ENCODE data around the gene CPZ.
"Not testable (repeated sequence)": the region's sequence is repeated elsewhere in the genome, so short reads cannot be mapped to it uniquely, and the experiment has no call there.

CPZ gene

DNA sequence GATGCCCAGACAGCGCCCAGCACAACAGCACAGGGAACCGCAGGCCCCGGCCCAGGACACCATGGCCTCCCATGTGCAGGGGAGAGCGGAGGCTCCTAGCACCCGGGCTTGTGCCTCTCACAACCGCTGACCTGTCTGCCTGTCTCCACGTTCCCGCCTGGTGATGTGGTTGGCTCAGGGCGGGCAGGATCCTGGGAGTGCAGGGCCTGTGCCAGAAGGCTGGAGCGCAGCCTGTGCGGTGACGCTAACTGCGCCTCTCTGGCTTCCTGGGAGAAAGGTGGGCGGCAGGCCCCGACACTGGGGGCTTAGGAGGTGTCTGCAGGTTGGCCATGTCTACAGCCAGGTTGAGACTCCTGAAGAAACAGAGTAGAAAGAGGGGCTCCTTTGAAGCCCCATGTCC, 48.7 kb downstream of the CPZ start:
- no peak for DNase-seq

DNA sequence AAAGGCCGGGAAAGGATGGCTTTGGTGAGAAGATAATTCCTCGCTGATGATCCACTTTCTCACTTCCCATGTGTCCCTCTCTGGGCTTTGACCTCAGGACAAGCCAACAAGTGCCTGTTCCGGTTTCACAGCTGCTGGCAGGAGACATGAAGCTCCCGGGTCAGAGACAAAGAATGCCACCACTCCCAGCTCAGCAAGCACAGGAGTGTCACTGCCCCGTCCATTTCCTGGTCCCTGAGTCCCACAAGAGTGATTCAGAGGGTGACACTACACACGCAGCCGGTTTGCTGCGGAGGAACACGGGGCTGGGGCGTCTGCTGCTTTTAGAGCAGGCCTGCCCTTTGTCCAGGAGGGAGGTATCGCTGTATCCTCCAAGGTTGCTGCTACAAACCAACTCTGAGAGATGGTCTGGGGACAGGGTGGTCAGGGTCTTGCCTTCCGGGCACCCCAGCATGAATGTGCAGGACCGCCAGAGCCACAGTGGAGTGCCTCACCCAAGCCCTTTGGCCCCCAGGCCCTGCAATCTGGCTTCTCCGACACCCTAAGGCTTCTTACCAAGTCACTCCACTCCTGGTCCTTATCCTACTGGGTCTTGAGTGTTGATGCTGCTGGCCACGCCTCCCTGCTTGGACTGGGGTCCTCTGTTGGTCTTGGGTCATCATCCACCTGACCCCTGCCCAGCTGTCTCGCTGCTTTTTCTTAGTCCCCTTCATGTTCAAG, 49.5 kb downstream of the CPZ start:
- no peak for DNase-seq

DNA sequence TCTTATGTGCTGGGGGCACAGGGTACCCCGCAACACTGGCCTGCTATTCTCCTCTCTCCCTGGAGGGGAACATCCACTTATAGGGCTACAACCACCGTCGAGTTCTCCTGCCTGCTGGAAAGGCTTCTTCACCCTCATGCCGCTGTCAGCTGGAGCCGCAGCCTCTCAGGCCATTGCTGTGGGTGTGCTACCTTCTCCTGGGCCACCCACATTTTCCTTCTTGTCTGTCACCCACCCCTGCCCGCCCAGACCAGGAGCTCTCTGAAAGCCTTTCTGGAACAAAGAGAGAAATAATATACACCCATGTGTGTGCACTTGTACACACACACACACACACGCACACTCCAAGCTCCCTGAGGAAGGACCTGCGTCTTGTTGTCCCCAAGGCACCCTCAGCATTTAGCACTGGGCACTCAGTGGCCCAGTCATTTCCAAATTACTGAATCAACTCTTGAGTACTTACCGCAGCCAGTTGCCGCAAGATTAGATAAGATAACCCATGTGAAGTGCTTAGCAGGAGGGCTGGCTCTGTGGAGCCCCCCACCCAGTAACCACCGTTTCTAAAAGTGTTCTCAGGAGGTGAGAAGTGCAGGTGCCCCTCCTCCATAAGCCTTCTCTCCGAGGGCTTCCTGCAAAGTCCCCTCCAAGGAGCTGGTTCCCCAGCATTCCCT, 50.2 kb downstream of the CPZ start:
- DNase-seq, result no peak

DNA sequence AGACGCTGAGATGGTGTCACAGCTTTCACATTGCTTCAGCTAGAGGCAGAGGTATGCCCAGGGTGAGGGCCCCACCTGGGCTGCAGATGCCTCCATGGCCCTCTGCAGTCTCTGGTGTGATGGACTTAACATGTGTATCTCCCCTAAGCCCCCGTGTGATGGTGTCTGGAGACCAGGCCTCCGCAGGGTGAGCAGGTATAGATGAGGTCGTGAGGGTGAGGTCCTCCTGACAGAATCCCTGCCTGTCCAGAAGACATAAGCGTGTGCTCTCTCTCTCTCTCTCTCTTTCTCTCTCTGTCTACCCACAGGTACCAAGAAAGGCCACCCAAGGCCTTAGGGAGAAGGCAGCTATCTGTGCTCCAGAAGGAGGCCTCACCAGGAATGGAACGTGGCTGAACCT, 50.9 kb downstream of the CPZ start:
- DNase-seq, result no peak

DNA sequence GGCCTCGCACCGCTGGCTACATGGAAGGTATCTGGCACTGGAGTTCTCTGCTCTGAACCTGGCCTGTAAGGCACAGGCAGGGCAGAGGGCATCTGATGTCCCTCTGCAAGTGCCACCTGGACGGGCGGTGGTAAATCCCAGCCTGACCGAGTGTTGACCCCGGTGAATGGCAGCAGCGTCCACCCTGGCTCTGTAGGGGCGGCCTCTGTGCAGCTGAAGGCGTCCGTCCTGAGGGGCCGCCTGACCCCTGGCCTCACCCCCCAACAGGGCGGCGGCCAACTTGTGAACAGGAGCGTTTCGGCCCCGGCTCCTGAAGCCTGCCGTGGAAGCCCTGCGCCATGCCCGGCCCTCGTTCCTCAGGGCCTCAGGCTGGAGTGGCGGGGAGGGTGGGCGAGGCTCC, 51.4 kb downstream of the CPZ start:
- no peak for DNase-seq

DNA sequence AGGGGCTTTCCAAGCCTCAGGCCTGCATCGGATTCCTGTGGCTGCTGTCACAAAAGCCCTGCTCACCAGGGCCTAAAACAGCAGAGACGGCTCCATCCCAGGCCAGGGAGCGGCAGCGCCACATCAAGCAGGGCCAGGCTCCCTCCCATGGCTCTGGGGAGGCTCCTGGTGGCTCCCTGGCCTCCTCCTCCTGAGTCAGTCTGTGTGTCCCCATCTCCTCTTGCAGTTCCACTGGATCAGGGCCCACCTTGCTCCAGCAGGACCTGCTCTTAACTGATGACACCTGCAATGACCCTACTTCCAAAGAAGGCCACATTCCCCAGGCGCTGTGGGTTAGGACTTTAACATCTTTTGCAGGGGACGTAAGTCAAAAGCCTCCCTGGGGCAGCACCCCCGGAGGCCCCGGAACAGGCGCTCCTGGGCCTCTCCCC, 51.9 kb downstream of the CPZ start:
- DNase-seq, result no peak

DNA sequence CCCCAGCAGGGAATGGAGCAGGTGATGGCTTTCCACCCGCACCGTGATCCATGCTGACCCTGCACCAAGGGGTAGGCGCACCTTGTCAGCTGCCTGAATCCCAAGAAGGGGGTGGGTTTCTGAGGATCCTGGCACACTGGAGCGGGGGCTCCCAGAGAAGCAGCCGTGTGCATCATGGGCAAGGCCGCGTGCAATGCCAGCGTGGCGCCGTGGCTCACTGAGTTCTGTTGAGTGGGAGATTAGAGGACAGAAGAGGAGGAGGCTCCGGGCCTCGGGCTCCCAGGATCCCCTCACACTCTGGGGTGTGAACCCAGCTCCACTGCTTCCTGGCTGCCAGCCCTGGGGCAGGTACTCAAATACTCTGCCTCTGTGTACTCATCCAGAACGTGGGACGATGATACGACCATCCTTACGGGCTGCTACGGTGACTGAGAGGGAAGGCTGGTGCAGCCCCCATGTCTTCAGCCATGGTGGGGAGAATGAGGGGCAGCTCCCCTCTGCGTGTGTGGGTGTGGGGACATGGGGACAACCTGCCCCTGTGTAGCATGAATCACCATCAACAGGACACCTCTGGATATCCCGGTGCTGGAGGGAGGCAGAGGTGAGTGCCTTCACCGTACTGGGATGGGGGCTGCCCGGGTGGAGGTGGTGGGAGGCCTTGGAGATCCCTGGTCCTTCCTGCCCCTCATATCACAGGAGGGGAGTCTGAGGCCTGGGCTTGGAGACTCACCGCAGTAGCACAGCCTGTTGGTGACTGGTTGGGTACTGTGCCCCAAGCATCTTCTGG, 52.6 kb downstream of the CPZ start:
- DNase-seq, result no peak

DNA sequence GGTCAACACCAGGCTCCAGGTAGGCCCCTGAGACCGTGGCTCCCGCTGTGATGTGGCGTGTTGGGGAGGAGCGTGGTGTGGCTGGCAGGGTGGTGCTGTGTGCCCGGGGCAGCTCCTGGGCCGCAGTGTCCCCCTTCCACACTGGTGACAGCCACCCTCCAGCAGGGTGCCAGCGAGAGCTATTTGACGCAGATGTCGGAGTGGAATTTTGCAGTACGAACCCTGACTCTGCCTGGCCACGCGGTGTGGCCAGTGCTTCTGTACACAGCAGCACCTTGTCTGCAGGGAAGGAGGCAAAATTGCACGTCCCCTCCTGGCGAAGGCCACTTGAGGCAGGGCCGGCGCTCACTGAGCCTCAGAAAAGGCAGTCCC, 53.2 kb downstream of the CPZ start:
- no peak for DNase-seq

DNA sequence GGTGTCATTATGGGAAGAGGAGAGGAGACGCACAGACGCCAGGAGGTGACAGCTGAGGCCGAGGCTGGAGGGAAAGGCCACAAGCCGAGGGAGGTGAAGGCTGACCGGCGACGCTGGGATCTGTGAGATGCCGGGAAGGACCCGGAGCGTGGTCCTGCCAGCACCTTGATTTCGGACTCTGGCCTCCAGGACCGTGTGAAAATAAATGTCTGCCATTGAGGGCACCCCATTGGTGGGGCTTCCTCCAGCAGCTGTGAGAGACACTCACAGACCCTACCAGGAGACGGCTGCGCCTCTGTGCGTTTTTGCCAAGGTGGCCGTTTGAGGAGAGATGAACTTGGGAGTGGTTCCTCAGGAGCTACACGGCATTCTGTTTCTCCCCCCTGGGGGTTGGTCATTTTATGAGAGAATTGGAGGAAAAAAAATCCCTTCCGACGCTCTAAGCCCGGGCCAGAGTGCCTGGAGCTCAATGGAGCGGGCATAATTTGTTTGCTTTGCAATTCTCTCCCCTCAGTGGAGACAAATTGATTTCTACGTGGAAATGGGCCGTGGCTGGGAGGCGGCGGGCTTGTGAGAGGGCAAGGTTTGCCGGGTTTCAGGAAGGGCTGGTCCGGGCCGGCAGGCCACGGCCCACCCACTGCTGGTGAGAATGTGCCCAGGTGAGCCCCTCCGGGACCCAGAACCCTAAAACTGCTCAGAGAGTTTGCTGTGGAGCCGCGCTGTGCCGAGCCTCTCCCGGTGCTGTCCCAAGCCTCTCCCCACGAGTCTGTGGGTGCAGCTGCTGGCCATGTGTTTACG, 53.9 kb downstream of the CPZ start:
- no peak for DNase-seq

DNA sequence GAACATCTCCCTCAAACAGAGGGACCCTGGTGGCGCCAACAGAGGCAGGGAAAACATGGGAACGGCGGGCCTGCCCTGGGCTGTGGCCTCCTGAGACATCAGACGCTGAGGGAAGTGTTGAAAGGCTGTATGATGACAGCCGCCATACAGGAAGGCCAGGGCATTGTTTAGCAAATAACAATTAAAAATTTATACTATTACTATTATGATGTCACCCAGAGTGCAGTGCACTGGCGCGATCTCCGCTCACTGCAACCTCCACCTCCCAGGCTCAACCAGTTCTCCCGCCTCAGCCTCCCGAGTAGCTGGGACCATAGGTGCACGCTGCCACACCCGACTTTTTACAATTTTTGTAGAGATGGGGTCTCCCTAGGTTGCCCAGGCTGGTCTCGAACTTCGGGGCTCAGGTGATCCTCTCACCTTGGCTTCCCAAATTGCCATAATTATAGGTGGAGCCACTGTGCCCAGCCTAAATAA, 54.6 kb downstream of the CPZ start:
- no peak for DNase-seq

DNA sequence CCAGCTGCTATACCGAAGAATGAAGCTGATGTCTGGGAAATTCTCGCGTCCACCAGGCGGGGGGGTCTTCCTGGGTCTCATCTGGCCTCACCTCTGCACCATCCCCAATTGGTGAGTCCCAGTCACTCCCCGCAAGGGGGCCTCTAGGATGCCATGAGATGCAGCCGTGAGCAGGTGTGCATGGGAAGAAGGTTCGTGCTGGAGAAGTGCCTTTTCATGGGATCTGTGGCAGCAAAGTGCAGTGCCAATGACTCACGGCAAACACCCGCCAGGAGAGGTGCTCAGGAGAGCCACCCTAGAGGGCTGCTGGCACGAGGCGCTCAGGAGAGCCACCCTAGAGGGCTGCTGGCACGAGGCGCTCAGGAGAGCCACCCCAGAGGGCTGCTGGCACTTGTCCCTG, 55.1 kb downstream of the CPZ start:
- no peak for DNase-seq

DNA sequence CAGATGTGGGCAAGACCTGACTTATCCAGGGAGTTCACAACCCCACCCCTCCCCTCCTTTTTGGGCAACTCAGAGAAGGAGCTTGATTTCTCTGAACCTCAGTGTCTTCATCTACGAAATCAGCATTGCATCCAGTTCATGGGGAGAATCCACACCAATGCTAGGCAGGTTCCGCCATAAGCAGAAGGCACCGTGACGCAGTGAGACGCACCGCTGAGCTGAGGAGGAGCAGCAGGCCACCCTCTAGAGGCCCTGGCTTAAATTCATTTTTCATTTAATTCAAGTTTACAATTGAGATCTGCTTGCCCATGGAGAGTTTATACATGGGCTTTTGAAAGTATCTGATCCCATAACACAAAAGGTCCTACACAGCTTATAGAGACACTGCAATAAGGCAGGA, 55.7 kb downstream of the CPZ start:
- no peak for DNase-seq

DNA sequence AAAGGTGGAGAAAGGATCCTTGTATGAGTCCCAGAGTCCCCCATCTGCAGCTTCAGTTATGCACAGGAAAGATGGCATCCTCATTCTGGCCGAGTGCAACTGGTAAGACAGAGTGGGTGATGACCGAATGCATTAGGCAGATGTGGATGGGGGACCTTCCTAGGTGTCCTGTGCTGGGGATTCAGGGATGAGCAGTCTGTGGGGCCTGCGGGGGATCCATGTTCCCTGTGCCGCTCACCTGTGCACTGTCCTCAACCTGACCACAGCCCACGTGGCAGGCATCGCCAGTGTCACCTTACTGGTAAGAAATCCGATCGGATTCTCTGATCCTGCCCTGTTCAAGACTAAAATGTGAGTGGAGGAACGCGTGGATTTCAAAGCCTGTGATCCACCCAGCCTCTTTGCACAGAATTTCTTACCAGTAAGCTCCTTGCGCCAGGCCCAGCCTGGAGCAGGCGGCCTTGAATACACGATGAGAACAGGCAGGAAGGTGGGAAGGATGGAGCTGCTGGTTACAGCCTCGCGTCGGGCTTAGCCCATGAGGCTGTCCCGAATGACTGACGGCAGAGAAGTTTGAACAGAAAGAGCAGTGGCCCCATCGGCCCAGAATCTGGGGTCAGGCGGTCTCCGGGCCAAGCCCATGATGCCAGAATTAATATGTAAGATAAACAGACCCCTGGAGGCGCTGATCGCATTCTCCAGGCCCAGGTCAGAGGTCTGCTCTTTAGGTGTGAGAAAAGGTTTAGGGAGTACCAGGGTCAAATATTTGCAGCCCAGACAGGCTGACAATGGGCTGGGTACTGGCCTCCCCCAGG, 56.5 kb downstream of the CPZ start:
- DNase-seq, result no peak

DNA sequence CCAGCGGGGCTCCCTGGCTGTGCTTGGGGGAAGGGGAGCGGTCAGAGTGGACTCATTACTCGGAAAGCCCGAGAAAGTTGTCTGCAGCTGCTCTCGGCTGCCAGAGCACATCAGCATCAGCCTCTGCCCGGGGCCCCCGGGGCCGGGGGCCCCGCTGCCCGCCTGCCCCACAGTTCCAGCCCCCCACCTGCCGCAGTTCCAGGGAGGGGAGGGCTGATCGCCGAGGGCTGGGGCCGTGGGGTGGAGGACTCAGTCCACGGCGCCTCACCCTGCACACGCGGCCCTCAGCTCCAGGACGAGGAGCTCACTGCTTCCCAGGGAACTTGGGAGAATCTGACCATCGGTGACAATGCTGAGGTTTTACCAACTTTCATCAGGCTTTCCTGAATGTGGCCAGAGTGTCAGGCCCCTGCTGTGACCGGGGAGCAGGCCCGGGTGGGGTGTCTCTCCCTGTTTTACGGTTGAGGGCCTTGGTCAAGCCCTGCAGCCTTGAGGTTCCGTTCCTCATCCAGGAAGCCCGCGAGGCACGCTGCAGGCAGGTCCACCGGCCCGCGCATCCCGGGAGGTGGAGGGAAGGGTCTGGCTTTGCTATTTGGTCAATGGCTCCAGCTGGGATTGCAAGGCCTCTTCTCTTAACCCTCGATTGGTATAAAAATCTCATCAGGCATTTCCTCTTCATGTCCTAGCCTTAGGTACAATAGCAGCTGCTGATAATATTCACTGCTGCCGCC, 57.2 kb downstream of the CPZ start:
- no peak for DNase-seq

DNA sequence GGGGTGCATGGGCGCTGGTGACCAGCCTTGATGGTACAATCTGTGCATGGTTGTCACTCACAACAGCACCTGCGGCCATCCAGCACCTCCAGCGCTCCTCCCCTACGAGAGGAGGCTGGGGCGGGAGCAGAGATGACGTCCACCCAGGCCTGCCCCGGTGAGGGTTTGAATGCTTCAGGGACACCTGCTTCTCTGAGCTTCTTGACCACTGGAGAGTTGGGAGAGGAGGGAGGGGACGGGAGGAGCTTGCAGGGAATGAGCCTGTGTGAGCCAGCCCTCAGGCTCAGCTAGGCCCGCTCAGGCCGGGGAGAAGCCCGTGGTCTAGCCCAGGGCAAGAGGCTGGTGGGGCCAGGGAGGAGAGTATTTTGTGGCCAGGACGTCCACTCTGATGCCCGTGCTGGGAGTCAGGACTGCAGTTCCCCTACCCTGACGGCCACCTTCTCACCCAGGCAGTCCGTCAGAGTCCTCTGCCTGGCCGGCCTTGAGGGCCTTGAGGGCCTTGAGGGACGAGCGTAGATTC, 59.2 kb downstream of the CPZ start:
- DNase-seq, result no peak

DNA sequence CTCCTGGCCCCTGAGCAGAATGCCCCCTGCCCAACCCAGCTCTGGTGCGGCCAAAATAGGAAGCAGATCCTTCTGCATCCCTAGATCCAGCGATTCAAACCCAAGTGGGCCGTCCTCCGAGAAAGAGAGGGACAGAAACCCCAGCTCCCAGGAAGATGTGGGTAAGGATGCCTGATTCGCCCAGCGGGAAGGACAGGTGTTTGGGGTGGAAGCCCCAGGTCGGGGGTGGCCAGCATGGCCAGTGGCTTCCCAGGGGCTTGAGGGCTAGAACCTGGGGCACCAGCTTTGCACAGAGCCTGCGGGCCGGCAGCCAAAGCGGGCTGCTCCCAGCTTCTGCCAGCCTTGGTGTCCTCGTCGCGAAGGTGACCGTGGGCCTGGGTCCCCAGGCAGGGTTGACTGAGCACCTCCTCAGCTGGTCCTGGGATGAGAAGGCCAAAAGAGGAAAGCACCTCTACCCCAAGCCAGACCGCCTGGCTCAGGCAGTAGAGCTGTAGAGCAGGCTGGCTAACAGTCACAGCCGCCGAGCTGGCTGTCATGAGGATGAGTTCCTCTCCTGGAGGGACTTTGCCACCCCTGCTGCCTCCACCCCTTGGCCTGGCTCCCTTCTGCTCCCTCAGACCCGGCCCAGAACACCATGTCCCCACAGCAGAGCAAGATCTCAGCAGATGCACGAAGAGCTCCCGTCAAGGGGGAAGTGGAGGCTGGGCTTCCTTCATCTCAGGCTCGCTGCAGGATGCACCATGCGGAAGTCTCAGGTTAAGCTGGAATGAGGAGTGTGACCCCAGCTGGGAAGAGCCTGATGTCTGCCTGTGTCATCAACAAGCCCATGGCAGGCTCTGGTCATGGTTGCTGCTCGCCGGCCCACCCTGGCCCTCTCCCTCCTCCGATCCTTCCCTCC, 59.9 kb downstream of the CPZ start:
- no peak for DNase-seq

DNA sequence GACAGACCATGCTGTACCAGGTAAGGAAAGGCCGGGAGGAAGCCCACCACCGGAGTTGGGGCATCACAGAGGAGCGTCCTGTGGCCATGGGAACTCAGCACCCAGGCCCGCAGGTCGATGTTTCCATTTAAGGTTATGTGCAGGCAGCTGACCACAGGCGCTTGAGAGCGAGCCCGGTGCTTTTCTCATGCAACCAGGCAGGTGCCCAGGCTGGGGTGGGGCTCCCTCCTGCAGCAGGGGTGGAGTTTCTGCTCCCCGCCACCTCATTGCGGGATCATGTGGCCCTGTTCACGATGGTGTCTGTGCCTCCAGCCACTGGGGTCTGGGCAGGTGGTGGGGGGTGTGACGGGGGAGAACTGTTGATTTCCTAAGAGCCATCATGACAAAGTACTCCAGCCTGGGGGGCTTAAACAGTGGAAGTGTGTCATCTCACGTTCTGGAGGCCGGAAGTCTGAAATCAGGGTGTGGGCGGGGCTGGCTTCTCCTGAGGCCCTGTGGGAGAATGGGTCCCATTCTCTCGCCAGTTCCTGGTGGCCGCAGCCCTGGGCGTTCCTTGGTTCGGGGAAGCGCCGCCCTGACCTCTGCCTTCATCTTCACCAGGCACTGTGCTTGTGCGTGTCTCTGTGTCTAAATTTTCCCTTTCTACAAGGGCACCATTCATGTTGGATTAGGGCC, 60.9 kb downstream of the CPZ start:
- DNase-seq, result no peak

DNA sequence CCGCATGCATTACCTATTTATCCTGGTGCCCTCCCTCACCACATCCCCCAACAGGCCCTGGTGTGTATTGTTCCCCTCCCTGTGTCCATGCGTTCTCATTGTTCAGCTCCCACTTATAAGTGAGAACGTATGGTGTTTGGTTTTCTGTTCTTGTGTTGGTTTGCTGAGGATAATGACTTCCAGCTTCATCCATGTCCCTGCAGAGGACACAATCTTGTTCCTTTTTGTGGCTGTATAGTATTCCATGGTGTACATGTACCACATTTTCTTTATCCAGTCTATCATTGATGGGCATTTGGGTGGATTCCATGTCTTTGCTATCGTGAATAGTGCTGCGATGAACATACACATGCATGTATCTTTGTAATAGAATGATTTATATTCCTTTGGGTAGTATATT, 61.6 kb downstream of the CPZ start:
- DNase-seq, result not testable (repeated sequence)

DNA sequence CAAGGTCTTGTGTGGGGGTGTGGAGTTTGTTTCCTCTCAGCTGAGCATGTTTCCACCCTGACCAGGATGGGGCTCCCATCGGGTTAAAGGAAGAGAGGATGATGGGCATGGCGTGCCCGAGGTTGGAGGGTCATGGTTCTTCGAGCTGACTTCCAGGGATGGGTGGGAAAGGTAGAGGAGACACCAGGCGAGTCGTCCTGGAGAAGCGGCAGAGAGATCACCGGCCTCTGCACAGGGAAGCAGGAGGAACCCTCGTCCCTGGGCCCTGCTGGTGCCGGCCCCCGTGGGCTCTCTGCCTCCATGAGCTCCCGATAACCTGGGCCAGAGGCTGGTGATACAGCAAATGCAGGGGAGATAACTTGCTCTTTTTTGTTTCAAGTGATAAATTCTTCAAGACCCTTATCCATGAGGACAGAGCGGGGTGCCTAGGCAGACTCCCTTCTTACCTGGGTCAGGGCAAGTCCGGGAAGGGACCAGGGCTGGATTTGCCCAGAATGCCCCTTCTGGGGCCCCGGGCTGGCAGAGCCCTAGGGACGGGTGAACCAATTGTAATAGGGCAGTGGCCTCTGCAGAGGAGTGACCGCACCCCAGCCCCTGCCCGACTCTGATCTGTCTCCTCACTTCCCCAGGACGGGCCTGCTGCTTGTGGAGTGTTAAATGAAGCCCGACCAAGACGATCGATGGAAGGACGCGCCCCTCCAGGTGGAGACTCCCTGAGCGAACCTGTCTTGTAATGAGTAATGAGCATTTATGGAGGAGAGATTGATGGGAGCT, 63.0 kb downstream of the CPZ start:
- DNase-seq, result no peak
